Measurements from ENCODE around the gene F2RL2.

DNA sequence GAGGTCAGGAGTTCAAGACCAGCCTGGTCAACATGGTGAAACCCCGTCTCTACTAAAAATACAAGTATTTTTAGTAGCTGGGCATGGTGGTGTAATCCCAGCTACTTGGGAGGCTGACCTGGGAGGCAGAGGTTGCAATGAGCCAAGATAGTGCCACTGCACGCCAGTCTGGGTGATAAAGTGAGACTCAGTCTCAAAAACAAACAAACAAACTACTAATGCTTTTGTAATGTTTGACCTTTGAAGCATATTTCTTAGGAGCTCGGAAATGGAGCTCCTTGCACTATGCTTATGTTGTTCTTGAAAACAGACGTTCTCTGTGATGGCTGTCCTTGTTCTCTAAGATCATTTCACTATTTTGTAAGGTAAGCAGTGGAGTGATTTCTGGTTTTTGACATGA is 6.0 kb downstream of the F2RL2 start:
- TF ChIP-seq POLR2A (IDR thresholded peaks at IDR 0.05; ENCODE audit: low read depth, low read length) (no peak), POLR2AphosphoS5 (IDR thresholded peaks at IDR 0.05; ENCODE audit: low read depth, low read length) (no peak)

Data from GM12891 (cell line).